Upper lobe of right lung (tissue), 1 donor: ENCODE results near the gene RNASEL. TPM values are rescaled to one million over a fixed set of nuclear protein-coding genes. Genes with fewer than 3 reads are reported as not detected.

Source experiments
- ATAC-seq: fragments of 200-7000 bp; cut with Tn5 transposase; one replicate; pipeline ENCODE4 v1.9.1; 2020; ENCODE audit warnings: mild to moderate bottlenecking, moderate library complexity
- DNase-seq: peaks from one replicate; pipeline ENCODE4 v3.0.0-alpha.2; 2020
- H3K27ac ChIP-seq: fragments of 200-600 bp; one replicate; pipeline ENCODE4 v1.8.0; 2022
- H3K27me3 ChIP-seq: fragments of 200-600 bp; one replicate; pipeline ENCODE4 v1.8.0; 2022; ENCODE audit warnings: mild to moderate bottlenecking
- H3K36me3 ChIP-seq: fragments of 200-600 bp; one replicate; pipeline ENCODE4 v1.8.0; 2022
- H3K4me1 ChIP-seq: fragments of 200-600 bp; one replicate; pipeline ENCODE4 v1.8.0; 2022
- H3K4me3 ChIP-seq: fragments of 200-600 bp; one replicate; pipeline ENCODE4 v1.8.0; 2022; ENCODE audit warnings: mild to moderate bottlenecking
- H3K9me3 ChIP-seq: fragments of 200-600 bp; one replicate; pipeline ENCODE4 v1.8.0; 2022
- CTCF ChIP-seq: fragments of 200-600 bp; IDR thresholded peaks from one replicate; pipeline ENCODE4 v1.8.0; 2022; ENCODE audit warnings: antibody characterized with exemption
- intact Hi-C: fragments of 100-400 bp; cut with DNase I; formaldehyde crosslinking; loops from one replicate; pipeline ENCODE4 v1.11.0; 2022
- total RNA-seq: library from RNA; stranded (reverse); fragmentation: NEBNext Ultra II Directional; extraction: Animal tissue kit (Norgen Biotek cat#: 25700); gene quantifications from one replicate; pipeline ENCODE4 v1.2.1, GENCODE V29; 2021
- donor health status: DM: no; HTN: yes; CAD: no; lungs with severe emphysema.

Gene RNASEL
- total RNA-seq, 1 donor from 2014 or later: 12.8 TPM

- ATAC-seq (peak; percentile 64), DNase-seq (no peak)
- no peak overlapping the region for H3K27ac ChIP-seq
- intact Hi-C loops: no loop called here
- H3K4me3 ChIP-seq: no peak overlapping the region
- H3K27me3 ChIP-seq: no peaks in the 10 kb centered on the region
- H3K4me1 ChIP-seq: no peaks in the 10 kb centered on the region
- H3K9me3 ChIP-seq: no peaks in the 10 kb centered on the region
- peaks cover 58% of the 10 kb centered on the region for H3K36me3 ChIP-seq
- no peak for TF ChIP-seq CTCF
Measured at GRCh38 chr1:182575540-182576149, 13.4 kb downstream of the RNASEL start.

- no peaks in the 10 kb centered on the region for H3K9me3 ChIP-seq
- DNase-seq (no peak), ATAC-seq (no peak)
- intact Hi-C loops: no loop called here
- no peak overlapping the region for H3K4me3 ChIP-seq
- H3K27me3 ChIP-seq: no peaks in the 10 kb centered on the region
- H3K4me1 ChIP-seq: no peaks in the 10 kb centered on the region
- TF ChIP-seq CTCF: no peak
- H3K27ac ChIP-seq: no peak overlapping the region
- peaks cover 43% of the 10 kb centered on the region for H3K36me3 ChIP-seq
Measured at GRCh38 chr1:182574156-182574555, 14.9 kb downstream of the RNASEL start.

DNA sequence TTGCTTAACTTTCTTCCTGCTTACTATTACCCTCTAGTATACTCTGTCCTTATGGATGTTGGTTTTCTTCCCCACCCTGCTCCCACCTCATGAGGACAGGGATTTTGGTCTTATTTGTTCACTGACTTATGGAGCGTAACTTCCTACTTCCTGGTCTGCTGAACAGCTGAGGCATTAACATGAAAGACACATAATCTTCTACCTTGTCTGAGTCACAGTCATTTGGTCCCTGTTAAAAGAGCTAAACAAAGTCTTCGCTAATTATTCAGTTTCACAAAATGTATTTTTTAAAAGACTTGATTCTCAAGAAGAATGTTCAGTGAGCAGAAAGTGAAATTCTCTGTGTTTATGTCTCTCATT is 18.5 kb downstream of the RNASEL start:
- Histone ChIP-seq H3K4me1 (no peaks in the 10 kb centered on the region), H3K27me3 (no peaks in the 10 kb centered on the region), H3K4me3 (no peak overlapping the region), H3K9me3 (no peaks in the 10 kb centered on the region), H3K36me3 (peaks cover 23% of the 10 kb centered on the region), H3K27ac (no peak overlapping the region)
- no peak for TF ChIP-seq CTCF
- DNase-seq (no peak), ATAC-seq (no peak)
- intact Hi-C loops: no loop called here

DNA sequence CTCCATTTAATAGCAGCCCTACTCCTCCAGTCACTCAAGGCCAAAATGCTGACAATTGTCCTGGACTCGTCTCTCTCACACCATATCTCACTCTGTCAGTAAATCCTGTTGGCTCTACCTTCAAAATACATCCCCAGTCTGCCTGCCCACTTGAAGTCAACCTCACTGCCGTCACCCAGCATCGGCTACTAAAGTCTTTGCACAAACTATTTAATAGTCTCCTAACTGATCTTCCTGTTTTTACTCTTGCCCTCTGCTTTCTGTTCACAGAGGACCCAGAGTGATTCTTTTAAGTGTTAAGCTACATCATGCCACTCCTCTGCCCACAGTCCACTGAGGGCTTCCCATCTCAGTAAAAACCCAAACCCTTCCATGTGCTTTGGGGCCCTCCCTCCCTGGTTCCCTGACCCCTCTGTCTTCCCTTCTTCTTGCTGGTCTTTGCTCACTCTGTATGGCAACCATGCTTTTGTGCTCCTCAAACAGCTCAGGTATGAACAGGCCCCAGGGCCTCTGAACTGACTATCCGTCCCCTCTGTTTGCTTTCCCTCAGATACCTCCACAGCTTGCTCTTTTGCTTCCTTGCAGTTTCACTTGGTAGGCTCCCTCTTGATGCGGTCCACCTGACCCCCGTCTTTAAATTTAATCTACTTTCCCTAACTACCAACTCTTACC is 19.0 kb downstream of the RNASEL start:
- Histone ChIP-seq H3K36me3 (peaks cover 18% of the 10 kb centered on the region), H3K9me3 (no peaks in the 10 kb centered on the region), H3K27me3 (no peaks in the 10 kb centered on the region), H3K27ac (no peak overlapping the region), H3K4me3 (no peak overlapping the region), H3K4me1 (no peaks in the 10 kb centered on the region)
- DNase-seq (no peak), ATAC-seq (no peak)
- TF ChIP-seq CTCF: no peak
- intact Hi-C loops: no loop called here

DNA sequence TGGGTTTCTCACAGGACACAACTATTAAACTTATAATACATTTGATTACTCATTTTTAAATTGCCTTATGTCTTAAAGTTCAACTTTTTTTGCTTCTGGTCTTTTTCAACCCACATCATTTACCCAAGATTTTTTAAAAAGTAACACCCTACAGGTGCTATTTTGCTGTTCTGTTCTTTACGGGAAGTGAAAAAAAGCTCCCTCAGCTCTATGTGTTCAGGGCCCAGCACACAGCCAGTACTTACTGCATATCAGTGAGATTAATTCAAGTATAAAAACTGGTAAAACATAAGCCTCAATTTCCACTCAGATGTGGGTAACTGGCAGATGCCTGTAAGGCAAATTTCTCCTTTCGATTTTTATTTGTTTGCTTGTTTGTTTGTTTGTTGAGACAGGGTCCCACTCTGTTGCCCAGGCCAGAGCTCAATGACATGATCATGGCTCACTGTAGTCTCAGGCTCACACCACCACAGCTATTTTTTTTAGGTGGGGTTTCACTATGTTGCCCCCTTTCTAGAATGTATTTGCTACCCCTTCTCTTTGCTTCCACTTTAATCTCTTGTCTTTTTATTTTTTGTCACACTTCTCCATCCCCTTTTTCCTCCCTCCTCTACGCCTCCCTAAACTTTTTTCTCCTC is 20.3 kb downstream of the RNASEL start:
- intact Hi-C loops: no loop called here
- H3K4me3 ChIP-seq: no peak overlapping the region
- no peak for ATAC-seq
- no peak overlapping the region for H3K27ac ChIP-seq
- no peak for TF ChIP-seq CTCF
- peaks cover 4% of the 10 kb centered on the region for H3K36me3 ChIP-seq
- no peaks in the 10 kb centered on the region for H3K27me3 ChIP-seq
- no peak for DNase-seq
- H3K4me1 ChIP-seq: no peaks in the 10 kb centered on the region
- no peaks in the 10 kb centered on the region for H3K9me3 ChIP-seq
